SK-N-SH treated with all-trans-retinoic acid at 6 μM for 48 hours (cell line): ENCODE data around the gene ITGBL1.

Source experiments
- ATAC-seq: fragments of 200-7000 bp; cut with Tn5 transposase; 3 replicates; pipeline ENCODE4 v1.9.1; 2020; ENCODE audit warnings: mild to moderate bottlenecking, moderate library complexity
- ARNTL ChIP-seq: fragments of 450-650 bp; formaldehyde crosslinking; IDR thresholded peaks from 2 replicates; pipeline ENCODE4 v1.5.0; 2020; ENCODE audit warnings: low read depth, mild to moderate bottlenecking, moderate library complexity, borderline replicate concordance
- BACH2 ChIP-seq: fragments of 250-450 bp; sonication (Bioruptor Pico); IDR thresholded peaks from 2 replicates; pipeline ENCODE4 v1.9.0; 2021; ENCODE audit warnings: mild to moderate bottlenecking, borderline replicate concordance
- CREB5 ChIP-seq: fragments of 250-450 bp; sonication (Bioruptor Pico); IDR thresholded peaks from 2 replicates; pipeline ENCODE4 v1.5.1; 2020; ENCODE audit warnings: low read depth, mild to moderate bottlenecking, moderate library complexity
- CSDC2 ChIP-seq: fragments of 250-450 bp; sonication (Bioruptor Pico); IDR thresholded peaks from 2 replicates; pipeline ENCODE4 v1.5.0; 2020; ENCODE audit warnings: mild to moderate bottlenecking, moderate library complexity
- CSRNP3 ChIP-seq: fragments of 250-450 bp; sonication (Bioruptor Pico); IDR thresholded peaks from 2 replicates; pipeline ENCODE4 v1.5.1; 2021; ENCODE audit warnings: mild to moderate bottlenecking, moderate library complexity
- ESRRG ChIP-seq: fragments of 250-450 bp; sonication (Bioruptor Pico); IDR thresholded peaks from 2 replicates; pipeline ENCODE4 v1.6.1; 2021; ENCODE audit warnings: mild to moderate bottlenecking
- GLIS3 ChIP-seq: fragments of 250-450 bp; sonication (Bioruptor Pico); IDR thresholded peaks from 2 replicates; pipeline ENCODE4 v1.5.0; 2020; ENCODE audit warnings: mild to moderate bottlenecking, moderate library complexity
- ISL1 ChIP-seq: fragments of 250-450 bp; sonication (Bioruptor Pico); IDR thresholded peaks from 2 replicates; pipeline ENCODE4 v2.1.2; 2022; ENCODE audit warnings: mild to moderate bottlenecking, moderate library complexity
- OSR1 ChIP-seq: fragments of 250-450 bp; sonication (Bioruptor Pico); IDR thresholded peaks from 2 replicates; pipeline ENCODE4 v1.8.0; 2022; ENCODE audit warnings: moderate library complexity, mild to moderate bottlenecking, inconsistent platforms
- PATZ1 ChIP-seq: fragments of 250-450 bp; sonication (Bioruptor Pico); IDR thresholded peaks from 2 replicates; pipeline ENCODE4 v1.8.0; 2020; ENCODE audit warnings: mild to moderate bottlenecking, moderate library complexity, borderline replicate concordance
- POU6F1 ChIP-seq: fragments of 250-450 bp; sonication (Bioruptor Pico); IDR thresholded peaks from 2 replicates; pipeline ENCODE4 v1.8.0; 2021; ENCODE audit warnings: low read depth, mild to moderate bottlenecking, moderate library complexity, borderline replicate concordance
- PPARA ChIP-seq: fragments of 250-450 bp; sonication (Bioruptor Pico); IDR thresholded peaks from 2 replicates; pipeline ENCODE4 v1.5.0; 2020; ENCODE audit warnings: mild to moderate bottlenecking, borderline replicate concordance
- RARB ChIP-seq: fragments of 250-450 bp; sonication (Bioruptor Pico); IDR thresholded peaks from 2 replicates; pipeline ENCODE4 v1.8.0; 2021; ENCODE audit warnings: mild to moderate bottlenecking, moderate library complexity
- SNAI2 ChIP-seq: fragments of 250-450 bp; sonication (Bioruptor Pico); IDR thresholded peaks from 2 replicates; pipeline ENCODE4 v1.5.0; 2020; ENCODE audit warnings: mild to moderate bottlenecking, moderate library complexity
- TOX ChIP-seq: fragments of 250-450 bp; sonication (Bioruptor Pico); IDR thresholded peaks from 2 replicates; pipeline ENCODE4 v1.8.0; 2021; ENCODE audit warnings: mild to moderate bottlenecking, moderate library complexity, borderline replicate concordance
- ZC3H10 ChIP-seq: fragments of 250-450 bp; sonication (Bioruptor Pico); IDR thresholded peaks from 2 replicates; pipeline ENCODE4 v1.5.1; 2021; ENCODE audit warnings: mild to moderate bottlenecking, moderate library complexity
- ZFP3 ChIP-seq: fragments of 250-450 bp; sonication (Bioruptor Pico); IDR thresholded peaks from 2 replicates; pipeline ENCODE4 v1.5.0; 2020; ENCODE audit warnings: mild to moderate bottlenecking, moderate library complexity
- ZFP30 ChIP-seq: fragments of 450-650 bp; formaldehyde crosslinking; IDR thresholded peaks from 2 replicates; pipeline ENCODE4 v1.5.0; 2022; ENCODE audit warnings: mild to moderate bottlenecking, moderate library complexity
- ZNF565 ChIP-seq: fragments of 450-650 bp; formaldehyde crosslinking; conservative IDR thresholded peaks from 2 replicates; pipeline ENCODE4 v1.5.0; 2020; ENCODE audit warnings: low read depth, mild to moderate bottlenecking, moderate library complexity
- ZNF70 ChIP-seq: fragments of 450-650 bp; formaldehyde crosslinking; IDR thresholded peaks from 2 replicates; pipeline ENCODE4 v1.5.0; 2020; ENCODE audit warnings: mild to moderate bottlenecking, moderate library complexity
- ZNF8 ChIP-seq: fragments of 450-650 bp; formaldehyde crosslinking; IDR thresholded peaks from 2 replicates; pipeline ENCODE4 v1.5.0; 2020; ENCODE audit warnings: mild to moderate bottlenecking, moderate library complexity

Gene ITGBL1

DNA sequence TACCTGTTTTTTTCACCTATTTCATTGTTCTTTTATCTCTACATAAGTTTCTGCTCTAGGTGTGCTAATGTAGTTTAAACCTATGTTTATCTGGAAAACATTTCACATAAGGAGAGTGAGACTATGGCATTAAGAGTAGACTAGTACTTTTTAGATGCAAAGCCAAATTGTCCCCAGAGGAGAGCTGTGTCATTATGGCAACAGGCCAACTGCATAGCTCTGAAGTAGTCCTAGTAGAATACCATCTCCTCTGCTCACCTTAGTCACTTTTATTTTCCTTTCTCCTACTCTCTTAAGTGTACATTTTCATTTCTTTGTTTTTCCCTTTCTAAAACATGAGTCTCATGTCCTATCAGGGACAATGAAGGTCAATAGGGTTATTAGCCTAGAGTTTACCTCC is 123.1 kb downstream of the ITGBL1 start (continued):
- TF ChIP-seq OSR1 (CRISPR knock-in tag) (no peak), CSDC2 (CRISPR knock-in tag) (no peak), ZFP30 (no peak), CREB5 (no peak), RARB (CRISPR knock-in tag) (no peak), ZC3H10 (CRISPR knock-in tag) (no peak), ARNTL (CRISPR knock-in tag) (no peak), ZNF70 (no peak), PPARA (no peak), SNAI2 (CRISPR knock-in tag) (no peak)

DNA sequence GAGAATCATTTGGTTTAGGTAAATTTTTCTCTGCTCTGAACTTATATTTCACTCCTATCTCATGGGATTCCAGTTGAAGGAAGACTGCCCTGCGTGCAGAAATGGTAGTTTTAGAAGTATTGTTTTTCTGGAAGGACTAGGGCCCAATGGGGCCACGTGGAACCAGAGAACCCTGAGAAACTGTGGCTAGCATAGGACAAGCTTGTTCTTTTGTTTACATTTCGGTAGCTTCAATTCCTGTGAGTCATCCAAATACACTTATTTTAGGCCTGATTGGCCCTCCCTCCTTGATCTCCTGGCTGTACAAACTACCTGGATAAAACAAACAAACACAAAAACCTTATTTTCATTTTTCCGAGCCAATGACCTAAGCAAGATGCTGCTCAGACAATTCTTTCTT is 124.0 kb downstream of the ITGBL1 start:
- ATAC-seq = no peak

GRCh38 chr13:101576977-101577376 is 124.5 kb downstream of the ITGBL1 start:
- no peak for ATAC-seq
- TF ChIP-seq CSRNP3 (CRISPR knock-in tag) (no peak), BACH2 (no peak), GLIS3 (CRISPR knock-in tag) (no peak), CREB5 (no peak), ZFP3 (CRISPR knock-in tag) (no peak), ZC3H10 (CRISPR knock-in tag) (no peak), ARNTL (CRISPR knock-in tag) (no peak), PATZ1 (CRISPR knock-in tag) (no peak), ISL1 (CRISPR knock-in tag) (no peak), OSR1 (CRISPR knock-in tag) (no peak), CSDC2 (CRISPR knock-in tag) (no peak), SNAI2 (CRISPR knock-in tag) (no peak), ZFP30 (no peak), TOX (CRISPR knock-in tag) (no peak), POU6F1 (CRISPR knock-in tag) (no peak)

More for the DNA sequence above, 124.0 kb downstream of the ITGBL1 start:
- TF ChIP-seq ZNF565 (CRISPR knock-in tag) (no peak), ARNTL (CRISPR knock-in tag) (no peak), GLIS3 (CRISPR knock-in tag) (no peak), OSR1 (CRISPR knock-in tag) (no peak), ISL1 (CRISPR knock-in tag) (no peak), PPARA (no peak), BACH2 (no peak), ZFP30 (no peak), ESRRG (CRISPR knock-in tag) (no peak), TOX (CRISPR knock-in tag) (no peak), SNAI2 (CRISPR knock-in tag) (no peak), ZFP3 (CRISPR knock-in tag) (no peak), ZNF8 (no peak), PATZ1 (CRISPR knock-in tag) (no peak), POU6F1 (CRISPR knock-in tag) (no peak)
- TF ChIP-seq, all 23 proteins: peak for 0
